HEK293 (cell line): ENCODE data around the gene NPW.

Experiments
- ATF2 ChIP-seq: fragments of 450-650 bp; formaldehyde crosslinking; IDR thresholded peaks from 2 replicates; pipeline ENCODE4 v1.5.1; 2016; ENCODE audit warnings: missing biosample characterization, missing genetic modification characterization, low read depth
- CTCF ChIP-seq: fragments of 450-650 bp; formaldehyde crosslinking; IDR thresholded peaks from 2 replicates; pipeline ENCODE4 v1.5.1; 2016; ENCODE audit warnings: missing biosample characterization, missing genetic modification characterization
- TRIM28 ChIP-seq: IDR thresholded peaks from 2 replicates; pipeline ENCODE4 v1.6.1; 2011; ENCODE audit warnings: low read length, control low read depth, borderline replicate concordance
- YY1 ChIP-seq: fragments of 450-650 bp; formaldehyde crosslinking; IDR thresholded peaks from 2 replicates; pipeline ENCODE4 v1.5.1; 2018; ENCODE audit warnings: missing biosample characterization, missing genetic modification characterization
- ZBTB11 ChIP-seq: fragments of 450-650 bp; formaldehyde crosslinking; conservative IDR thresholded peaks from 2 replicates; pipeline ENCODE4 v1.5.1; 2016; ENCODE audit warnings: low read depth, missing biosample characterization, missing genetic modification characterization
- ZNF146 ChIP-seq: fragments of 450-650 bp; formaldehyde crosslinking; IDR thresholded peaks from 2 replicates; pipeline ENCODE4 v1.5.1; 2016; ENCODE audit warnings: missing biosample characterization, missing genetic modification characterization
- ZNF660 ChIP-seq: fragments of 450-650 bp; IDR thresholded peaks from 2 replicates; pipeline ENCODE4 v1.5.1; 2018; ENCODE audit warnings: missing biosample characterization, mild to moderate bottlenecking, missing genetic modification characterization
- ZNF837 ChIP-seq: fragments of 450-650 bp; formaldehyde crosslinking; IDR thresholded peaks from 2 replicates; pipeline ENCODE4 v1.5.1; 2016; ENCODE audit warnings: missing biosample characterization, missing genetic modification characterization

- TF ChIP-seq CTCF (tag by site-specific recombination), result peak; percentile 90
- peak; percentile 95 for TF ChIP-seq ZBTB11 (tag by site-specific recombination)
- no peak for TF ChIP-seq ZNF837 (tag by site-specific recombination)
- TF ChIP-seq TRIM28, result no peak
- no peak; the same call in none of the 2 replicates for TF ChIP-seq ZNF660
- TF ChIP-seq YY1 (tag by site-specific recombination), result peak; percentile 94
- no peak for TF ChIP-seq ATF2 (tag by site-specific recombination)
- TF ChIP-seq ZNF146 (tag by site-specific recombination), result no peak
Observed at GRCh38 chr16:2047330-2048115, 27.9 kb downstream of the NPW start, which contains the start of the genes NTHL1 and TSC2.
